HFF-Myc (cell line): Measurements from ENCODE around the gene FAN1.

Source experiments
- DNase-seq: peaks from one replicate; pipeline ENCODE4 v3.0.0-alpha.2; 2011; ENCODE audit warnings: low read depth; ENCODE audit errors: extremely low read depth
- H3K4me3 ChIP-seq: replicated peaks from 2 replicates; pipeline ENCODE4 v1.5.1; 2011; ENCODE audit warnings: low read depth, mild to moderate bottlenecking, control low read depth, low read length
- CTCF ChIP-seq: IDR thresholded peaks from 2 replicates; pipeline ENCODE4 v1.5.1; 2012; ENCODE audit warnings: mild to moderate bottlenecking, low read depth, low read length, control low read depth; ENCODE audit errors: missing control alignments

The FAN1 gene

GRCh38 chr15:30969724-30970123 is 66.0 kb downstream of the FAN1 start:
- no peak overlapping the region for H3K4me3 ChIP-seq
- no peak for TF ChIP-seq CTCF
- DNase-seq: no peak

GRCh38 chr15:30973379-30973778 is 69.7 kb downstream of the FAN1 start:
- TF ChIP-seq CTCF: no peak
- no peak for DNase-seq
- no peak overlapping the region for H3K4me3 ChIP-seq

GRCh38 chr15:30974112-30974511 is 70.4 kb downstream of the FAN1 start:
- DNase-seq: no peak
- no peak for TF ChIP-seq CTCF
- H3K4me3 ChIP-seq: no peak overlapping the region

- DNase-seq: no peak
- H3K4me3 ChIP-seq: no peak overlapping the region
- no peak for TF ChIP-seq CTCF
These were observed 74.6 kb downstream of the FAN1 start for GRCh38 chr15:30978328-30978727.

- no peak for DNase-seq
- H3K4me3 ChIP-seq: no peak overlapping the region
- TF ChIP-seq CTCF: no peak
These were observed 75.7 kb downstream of the FAN1 start for GRCh38 chr15:30979457-30979856.

- H3K4me3 ChIP-seq: no peak overlapping the region
- no peak for TF ChIP-seq CTCF
- DNase-seq: no peak
These were observed 80.4 kb downstream of the FAN1 start for GRCh38 chr15:30984118-30984517.

- H3K4me3 ChIP-seq: no peak overlapping the region
- no peak for DNase-seq
- no peak for TF ChIP-seq CTCF
These were observed 80.8 kb downstream of the FAN1 start for GRCh38 chr15:30984542-30984941.
